Activated T-cell treated with anti-CD3 and anti-CD28 coated beads, Interleukin-2, amount 50 U/mL, for 48 hours (primary cell): ENCODE measurements around the gene TMEM61.
"Not testable (repeated sequence)": the region's sequence is repeated elsewhere in the genome, so short reads cannot be mapped to it uniquely, and the experiment has no call there.

Source experiments
- DNase-seq, 2 experiments: peaks; one replicate each; pipeline ENCODE4 v3.0.0-alpha.2; 2020

The TMEM61 gene

DNA sequence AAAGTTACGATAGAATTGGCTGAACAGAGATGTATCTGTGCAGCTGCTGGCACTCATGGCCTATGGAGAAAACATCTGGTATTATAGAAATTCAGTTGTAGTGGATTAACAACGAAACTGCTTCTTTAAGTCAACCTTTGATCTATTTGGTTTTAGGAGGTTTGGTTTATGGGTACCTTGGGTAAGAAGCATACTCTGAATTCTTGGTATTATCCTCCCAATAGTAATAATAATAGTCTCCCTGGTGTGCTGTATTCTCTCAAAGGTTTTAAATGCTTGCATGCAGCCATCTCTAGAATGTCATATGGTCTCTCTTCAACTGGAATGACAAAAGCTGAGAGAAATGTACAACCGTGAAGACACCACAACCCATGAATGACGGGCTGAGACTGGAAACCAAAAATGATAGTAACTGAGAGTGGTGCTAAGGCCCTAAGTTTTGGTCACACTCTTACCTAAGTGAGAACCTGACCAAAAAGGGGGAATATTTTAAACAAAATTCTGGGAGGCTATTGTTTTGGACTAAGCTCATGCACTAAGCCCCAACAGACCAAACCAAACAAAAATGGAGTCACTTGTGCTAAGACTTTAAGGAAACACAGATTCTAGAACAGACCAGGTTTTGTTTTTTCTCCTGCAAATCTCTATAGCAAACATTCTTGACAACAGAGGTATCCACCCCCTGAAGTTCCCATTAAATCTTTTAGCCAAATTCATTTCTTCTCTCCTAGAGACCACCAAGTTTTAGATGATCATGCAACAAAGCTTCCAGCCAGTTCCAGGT, 17.6 kb upstream of the TMEM61 start:
- DNase-seq = no peak

DNA sequence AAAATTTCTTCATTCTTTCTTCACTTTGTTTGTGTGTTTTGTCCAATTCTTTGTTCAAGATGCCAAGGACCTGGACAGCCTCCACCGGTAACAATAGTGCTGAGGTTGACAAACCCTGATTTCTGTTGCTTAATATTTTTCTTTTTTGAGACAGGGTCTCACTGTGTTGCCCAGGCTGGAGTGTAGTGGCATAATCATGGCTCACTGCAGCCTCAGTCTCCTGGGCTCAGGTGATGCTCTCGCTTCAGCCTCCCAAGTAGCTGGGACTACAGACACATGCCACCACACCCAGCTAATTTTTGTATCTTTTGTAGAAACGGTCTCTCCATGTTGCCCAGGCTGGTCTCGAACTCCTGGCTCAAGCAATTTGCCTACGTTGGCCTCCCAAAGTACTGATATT, 16.6 kb upstream of the TMEM61 start:
- not testable (repeated sequence) for DNase-seq

DNA sequence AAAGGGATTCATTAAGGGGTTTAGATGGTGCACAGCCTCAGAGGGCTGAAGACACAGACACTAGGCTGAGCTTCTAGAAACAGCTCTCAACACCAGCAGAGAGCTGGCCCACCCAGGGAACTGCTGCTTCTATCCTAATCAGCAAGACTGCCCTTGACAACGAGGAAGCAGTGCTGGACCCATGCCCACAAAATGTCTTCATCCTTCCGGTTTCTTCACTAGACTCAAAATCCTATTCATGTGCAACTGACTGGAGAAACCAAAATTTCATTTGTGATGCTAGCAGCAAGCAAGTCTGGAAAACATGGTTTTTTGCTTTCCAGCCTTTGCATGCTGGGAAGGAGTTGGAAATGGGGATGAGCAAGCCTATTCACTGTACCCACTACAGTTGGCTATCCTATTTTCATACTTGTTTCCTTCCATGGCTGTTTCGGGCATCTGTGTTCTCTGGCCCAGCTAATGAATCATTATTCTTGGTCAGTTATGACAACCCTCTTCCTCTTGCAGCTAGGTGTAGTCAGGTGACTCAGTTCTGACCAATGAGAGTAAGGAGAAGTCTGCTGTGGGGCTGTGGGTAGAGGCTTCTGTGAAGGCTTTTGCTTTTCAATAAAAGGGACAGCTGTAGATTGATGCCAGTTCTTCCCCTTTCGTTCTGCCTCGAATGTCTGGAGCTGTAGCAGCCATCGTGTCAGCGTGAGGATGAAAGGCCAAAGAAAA, 14.6 kb upstream of the TMEM61 start:
- DNase-seq = peak in 1 of 2 experiments; percentile 14

DNA sequence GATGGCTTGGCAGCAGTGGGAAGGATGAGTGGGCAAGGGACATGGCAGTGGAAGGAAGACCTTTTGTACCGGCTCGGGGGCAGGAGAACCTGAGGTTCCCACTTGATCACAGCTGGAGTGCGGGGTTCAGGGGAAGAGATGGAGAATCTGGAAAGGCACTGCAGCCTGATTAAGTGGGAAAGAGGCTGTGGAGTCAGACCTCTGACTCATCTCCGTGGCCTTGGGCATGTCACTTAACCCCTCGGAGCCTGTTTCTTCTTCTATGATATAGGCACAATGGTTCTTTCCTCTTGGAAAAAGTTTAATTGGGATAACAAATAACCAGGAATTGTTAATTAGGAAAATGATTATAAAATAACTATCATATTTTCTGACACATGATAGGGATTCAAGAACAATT, 13.1 kb upstream of the TMEM61 start:
- peak in 1 of 2 experiments; percentile 12 for DNase-seq

DNA sequence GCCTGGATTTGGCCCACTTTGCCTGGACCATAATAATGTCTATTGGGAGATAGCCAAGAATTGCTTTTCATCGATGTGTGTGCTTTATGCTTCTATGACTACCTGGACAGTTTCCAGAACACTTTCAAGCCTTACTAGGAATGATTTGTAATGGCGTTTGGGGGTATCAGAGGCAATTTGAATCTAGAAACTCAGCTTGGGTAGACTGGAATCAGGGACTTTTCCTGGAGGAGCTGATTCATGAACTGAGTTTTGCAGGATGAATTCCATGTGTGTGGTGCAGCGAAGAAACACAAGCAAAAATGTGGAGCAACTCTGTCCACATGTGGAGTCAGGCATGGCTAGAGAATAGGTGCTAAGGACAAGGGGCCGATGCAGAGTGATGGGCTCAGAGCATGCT, 11.9 kb upstream of the TMEM61 start:
- no peak for DNase-seq

DNA sequence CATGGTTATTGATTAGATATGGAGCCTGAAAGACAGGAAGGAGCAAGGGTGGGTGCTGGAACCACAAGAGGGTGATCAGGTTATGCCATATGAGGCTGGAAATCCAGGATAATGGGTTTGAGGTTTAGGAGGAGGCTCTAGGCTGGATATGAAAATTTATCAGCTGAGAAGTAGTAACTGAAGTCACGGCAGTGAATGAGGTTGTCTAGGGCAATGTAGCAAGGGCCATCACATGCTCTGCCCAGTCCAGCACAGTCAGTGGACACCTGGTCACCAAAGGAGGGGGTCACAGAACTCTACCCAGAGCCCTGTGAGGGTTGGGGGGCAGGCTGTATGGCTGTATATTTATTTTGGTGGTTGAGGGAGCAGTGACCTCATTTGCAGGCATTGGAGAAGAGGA, 10.5 kb upstream of the TMEM61 start:
- no peak for DNase-seq

DNA sequence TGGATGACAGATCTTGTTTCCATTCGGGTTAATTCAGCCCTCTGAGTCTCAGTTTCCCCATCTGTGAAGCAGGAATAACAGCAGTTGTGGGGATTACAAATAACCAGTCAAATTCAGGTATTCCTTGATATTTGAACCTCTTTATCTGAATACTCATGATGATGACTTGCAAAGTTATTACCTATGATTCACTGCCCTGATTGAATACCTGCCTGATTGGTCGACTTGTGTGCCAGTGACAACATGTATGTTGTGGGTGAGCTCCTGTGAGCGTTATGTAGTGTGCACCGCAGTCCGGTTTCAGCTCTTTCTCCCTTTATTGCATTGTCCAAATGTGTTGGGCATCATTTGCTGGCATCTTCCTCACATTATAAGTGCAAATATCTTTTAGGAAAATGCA, 9.5 kb upstream of the TMEM61 start:
- no peak for DNase-seq

DNA sequence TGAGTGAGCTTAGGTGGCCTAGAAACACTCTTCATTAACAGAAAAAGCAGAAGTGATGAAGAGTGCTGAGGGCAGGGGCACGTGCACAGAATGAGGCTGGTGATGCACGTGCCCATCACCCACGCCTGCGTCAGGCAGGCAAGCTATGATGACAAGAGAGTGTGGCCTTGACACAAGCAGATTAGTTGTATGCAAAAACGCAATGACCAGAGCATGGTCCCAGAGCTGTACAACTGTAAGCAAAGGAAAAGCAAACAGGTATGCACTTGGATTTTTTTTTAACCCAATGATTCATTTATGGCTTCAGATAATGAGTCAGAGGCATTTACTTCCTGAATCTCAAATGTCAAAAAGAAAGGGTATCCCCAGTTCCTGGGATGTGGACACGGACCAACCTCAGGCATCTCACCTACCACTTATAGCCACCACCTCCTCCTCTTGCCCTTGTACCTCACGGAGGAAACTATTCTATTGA, 9.1 kb upstream of the TMEM61 start:
- DNase-seq = peak in 1 of 2 experiments; percentile 9

DNA sequence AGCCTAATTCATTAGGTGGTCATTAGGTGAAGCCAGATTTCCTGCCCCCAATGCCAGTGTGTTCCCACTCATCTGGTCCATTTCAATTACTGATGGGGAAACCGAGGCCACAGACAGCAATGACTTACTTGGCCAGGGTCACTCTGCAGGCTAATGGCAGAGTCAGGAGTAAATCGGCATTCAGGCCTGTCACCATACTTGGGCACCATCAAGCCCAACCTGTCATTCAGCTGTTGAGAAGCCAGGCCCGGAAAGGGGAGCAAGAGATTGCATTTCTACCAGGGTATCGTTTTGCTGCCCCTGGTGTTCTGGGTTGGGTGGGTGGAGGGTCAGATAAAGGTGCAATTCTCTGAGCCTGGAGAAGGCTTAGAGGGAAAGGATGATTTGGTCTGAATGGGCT, 8.0 kb upstream of the TMEM61 start:
- no peak for DNase-seq

DNA sequence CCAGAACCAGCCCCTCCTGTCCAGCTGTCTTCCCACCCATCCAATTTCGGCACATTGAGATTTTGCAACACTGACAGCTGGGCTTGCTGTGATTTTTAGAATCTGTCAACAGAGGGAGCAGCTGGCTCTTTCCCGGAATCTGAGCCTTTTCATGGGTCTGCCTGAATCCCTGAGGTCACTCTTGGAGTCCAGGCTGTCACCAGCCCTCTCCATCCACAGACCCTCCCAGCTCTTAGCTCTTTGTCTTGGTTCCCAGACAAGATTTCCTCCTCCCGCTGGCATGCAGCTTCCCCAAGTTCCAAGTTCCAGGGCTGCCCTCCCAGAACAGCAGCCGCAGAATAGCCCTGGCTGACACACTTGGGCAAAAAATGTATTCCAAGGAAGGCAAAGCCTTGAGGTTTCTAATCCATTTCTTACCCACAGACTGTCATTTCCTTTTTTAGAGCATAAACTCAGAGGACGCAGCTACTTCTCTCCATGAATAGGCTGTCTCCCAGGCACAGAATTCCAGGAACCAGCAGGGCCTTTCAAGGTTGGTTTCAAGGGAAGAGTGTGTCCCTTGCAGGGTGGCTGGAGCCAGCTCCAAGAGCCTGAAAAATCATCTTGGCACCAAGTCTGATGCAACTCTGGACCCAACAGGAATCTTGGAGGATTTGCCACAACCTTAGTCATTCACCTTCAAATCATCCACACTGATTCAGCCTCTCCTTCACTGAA, 7.1 kb upstream of the TMEM61 start:
- DNase-seq = peak in 1 of 2 experiments; percentile 9

DNA sequence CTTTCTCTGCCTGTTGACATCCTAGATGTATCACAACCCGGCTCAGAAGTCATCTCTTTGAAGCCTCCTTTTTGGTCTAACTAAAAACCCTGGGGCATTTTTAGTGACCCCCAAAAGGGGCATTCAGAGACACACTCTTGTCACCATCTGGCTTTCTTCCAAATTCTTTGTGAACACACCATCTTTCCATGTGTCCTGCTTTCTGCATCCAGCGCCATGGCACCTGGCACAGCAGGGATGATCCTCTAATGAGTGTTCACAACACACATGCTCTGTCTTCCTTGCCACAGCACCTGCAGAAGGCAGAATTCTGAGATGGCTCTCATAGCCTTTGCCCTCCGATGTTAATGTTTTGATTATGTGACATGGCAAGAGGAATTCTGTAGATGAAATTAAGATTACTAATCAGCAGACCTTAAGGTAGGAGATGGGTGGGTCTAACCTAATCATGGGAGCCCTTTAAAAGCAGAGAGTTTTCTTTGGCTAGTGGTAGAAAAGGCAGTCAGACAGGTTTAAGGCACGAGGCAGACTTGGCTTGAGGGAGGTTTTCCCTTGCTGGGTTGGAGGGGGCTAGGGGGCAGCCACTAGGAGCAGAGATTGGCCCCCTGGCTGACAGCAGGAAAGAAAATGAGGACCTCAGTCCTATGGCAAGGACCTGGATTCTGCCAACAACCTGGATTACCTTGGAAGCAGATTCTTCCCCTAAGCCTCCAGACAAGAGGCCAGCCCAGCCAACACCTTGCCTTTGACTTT, 4.9 kb upstream of the TMEM61 start:
- DNase-seq = no peak

DNA sequence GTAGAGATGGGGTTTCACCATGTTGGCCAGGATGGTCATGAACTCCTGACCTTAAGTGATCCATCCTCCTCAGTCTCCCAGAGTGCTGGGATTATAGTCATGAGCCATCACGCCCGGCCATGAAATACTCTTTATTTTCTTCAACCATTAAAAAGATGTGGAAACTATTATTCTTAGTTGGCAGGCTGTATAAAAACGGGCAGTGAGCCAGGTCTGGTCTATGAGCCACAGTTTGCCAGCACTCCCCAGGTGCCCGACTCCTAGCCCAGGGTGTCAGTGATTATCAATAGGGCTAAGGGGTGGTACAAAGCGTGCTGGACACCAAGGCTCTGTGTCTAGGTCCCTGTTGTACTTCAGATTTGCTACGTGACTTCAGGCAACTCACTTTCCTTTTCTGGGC, 3.7 kb upstream of the TMEM61 start:
- DNase-seq = no peak

DNA sequence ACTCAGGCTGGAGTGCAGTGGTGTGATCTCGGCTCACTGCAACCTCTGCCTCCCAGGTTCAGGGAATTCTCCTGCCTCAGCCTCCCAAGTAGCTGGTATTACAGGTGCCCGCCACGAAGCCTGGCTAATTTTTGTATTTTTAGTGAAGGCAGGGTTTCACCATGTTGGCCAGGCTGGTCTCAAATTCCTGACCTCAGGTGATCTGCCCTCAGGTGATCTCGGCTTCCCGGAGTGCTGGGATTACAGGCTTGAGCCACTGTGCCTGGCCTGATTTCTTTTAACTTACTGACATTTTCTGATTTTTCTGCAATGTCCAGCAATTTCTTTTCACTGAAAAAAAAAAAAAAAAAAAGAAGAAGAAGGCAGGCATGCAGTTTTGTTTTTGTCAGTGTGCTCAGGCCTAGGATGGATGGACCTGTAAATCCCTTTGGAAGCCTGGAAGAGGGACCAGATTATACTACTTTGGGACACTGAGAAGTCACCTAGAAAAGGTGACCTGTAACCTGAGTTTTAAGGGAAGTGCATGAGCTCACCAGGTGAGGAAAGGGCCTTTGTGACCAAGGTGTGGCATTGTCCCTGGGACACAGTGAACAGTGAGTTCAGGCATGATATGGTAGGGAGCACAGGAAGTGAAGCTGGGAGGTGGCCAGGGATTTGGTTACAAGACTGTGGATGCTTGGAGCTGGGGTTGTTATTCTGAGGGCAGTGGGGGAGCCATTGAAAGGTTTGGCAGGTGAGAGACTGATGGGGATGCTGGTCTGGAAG, 2.7 kb upstream of the TMEM61 start:
- DNase-seq = no peak

DNA sequence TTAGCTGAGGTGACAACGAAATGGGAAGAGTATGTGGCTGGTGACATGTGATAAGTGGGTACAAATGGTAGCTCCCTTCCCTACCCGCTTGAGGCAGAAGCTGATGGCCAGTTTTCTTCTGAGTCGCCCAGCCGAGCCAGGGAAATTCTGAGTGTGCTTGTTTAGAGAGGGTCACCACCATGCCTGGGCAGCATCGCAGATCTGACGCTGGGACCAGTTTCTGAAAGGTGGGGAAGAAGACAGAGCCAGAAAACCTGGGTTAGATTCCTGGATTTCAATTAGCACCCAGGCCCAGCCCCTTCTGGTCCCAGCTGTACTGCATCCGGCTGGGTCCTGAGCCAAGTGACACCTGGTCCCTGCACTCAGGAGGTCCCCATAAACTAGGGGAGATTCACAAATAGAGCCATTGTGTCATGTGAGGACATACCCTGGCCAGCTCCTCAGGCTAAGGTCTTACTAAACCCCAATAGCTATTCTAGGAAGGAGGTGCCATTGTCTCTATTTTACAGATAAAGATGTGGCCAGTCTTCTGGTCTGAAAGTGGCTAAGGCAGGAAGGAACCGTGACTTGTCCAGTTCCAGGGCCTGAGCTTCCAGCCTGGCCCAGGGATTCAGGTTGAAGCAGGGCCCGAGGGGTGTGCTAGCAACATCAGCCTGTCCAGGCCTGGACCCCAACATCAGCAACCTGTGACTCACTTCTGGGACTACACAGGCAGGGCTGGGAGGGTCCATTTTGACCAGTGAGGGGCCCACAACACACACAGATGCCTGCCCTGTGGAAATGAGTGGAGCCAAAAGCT, 1.7 kb upstream of the TMEM61 start:
- DNase-seq = no peak

DNA sequence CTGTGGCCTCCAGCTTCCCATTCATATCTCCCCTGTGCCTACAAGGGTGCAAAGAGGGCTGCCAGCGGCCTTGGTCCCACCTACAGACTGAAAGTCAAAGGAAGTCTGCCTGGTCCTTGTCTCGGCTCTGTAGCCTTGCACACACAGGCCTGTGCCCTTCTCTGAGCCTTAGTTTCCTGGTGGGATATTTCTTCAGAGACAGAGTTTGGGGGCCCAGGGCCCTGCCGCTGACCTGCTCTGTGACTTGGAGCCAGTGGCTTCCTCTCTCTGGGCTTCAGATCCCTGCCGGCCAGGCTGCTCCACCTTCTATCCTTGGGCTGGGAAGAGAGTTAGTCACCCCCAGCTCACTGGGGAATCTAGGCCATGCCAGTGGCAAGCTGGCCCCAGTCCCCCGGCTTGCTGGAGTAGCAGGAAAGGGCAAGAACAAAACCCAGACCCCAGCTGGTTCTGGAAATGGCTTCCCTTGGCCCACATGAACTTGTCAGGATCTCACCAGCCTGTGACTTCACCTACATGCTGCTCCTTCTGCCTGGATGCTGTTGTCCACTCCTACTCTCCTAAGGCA, 1.0 kb upstream of the TMEM61 start:
- DNase-seq = no peak

DNA sequence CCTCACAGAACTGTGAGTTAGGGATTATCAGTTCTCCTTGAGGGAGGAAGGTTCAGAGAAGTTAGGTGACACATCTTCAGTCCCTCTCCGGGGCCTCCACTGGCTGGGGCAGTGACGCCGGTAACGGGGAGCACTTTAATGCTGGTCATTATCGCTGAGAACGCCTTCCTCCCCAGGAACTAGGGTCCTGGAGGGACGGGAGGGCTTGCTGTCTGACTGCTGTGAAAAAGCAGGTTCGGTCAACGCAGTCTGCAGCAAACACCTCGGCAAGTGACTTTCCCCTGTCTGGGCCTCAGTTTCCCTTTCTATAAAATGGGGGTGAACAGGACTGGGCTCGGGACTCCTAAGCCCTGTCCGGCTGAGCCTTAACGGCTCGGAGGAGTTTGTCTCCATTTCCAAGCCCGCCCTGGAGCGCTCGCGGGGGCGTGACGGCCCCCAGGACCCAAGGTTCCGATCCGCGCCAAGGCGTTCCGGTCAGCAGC, 341 bp upstream of the TMEM61 start:
- DNase-seq = no peak

DNA sequence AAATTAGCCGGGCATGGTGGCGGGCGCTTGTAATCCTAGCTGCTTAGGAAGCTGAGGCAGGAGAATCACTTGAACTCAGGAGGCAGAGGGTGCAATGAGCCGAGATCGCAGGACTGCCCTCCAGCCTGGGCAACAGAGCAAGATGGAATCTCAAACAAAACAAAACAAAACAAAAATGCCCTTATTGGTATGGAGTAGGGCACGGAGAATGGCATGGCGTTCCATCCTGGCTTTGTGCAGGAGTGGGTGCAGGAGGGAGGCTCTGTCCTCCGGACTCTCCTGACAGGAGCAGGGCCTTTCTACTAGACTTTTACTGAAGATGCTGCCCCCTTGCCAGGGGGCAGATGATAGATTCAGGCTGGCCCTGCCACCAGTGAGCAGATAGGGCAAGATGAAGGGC, 1.0 kb downstream of the TMEM61 start:
- no peak for DNase-seq

DNA sequence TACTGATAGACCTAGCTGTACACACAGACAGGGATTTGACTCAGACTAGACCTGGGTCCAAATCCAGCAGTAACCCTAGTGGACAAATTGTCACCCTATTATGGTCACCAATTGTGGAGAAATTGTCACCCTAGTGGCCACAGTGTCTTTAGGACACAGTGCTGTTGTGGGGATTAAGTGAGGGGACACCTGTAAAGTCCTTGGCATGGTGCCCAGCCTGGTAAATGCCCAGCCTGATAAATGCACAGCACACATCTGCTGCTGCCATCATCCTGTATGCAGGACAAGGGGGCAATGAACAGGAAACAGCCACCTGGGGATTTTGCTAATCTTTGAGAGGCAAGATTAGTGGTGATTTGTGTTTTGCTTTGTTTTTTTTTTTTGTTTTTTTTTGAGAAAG, 2.3 kb downstream of the TMEM61 start:
- DNase-seq = peak in 1 of 2 experiments; percentile 7

DNA sequence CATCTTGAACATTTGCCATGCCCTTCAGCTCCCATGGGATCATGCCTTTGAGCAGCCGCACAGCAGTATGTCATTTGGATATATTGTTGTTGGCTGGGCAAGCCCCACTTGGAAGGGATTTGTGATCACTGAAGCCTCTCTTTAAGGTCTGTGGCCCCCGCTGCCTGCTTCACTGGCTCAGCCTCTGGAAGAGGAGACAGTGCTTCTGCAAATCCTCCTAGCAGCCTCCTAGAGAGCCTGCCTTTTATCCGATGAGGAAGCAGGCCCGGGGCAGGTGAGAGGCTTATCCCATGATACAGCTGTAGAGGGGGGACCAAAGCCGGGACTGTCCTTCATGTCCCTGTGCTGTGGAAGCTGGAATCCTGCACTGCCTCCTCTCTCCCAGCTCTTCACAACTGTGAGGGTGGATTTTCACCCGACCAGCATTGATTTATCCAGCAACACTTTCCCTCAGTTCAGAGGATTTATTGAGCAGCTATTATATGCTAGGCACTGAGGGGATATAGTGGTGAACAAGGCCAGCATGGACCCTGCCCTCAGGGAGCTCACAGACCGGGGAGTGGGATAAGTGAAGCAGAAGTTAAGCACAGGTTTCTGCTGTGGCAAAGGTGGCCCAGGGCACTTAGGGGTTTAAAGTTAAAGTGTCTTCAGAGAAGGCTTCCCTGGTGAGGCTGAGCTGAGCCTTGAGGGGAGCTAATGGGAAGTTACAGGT, 3.9 kb downstream of the TMEM61 start:
- DNase-seq = no peak

DNA sequence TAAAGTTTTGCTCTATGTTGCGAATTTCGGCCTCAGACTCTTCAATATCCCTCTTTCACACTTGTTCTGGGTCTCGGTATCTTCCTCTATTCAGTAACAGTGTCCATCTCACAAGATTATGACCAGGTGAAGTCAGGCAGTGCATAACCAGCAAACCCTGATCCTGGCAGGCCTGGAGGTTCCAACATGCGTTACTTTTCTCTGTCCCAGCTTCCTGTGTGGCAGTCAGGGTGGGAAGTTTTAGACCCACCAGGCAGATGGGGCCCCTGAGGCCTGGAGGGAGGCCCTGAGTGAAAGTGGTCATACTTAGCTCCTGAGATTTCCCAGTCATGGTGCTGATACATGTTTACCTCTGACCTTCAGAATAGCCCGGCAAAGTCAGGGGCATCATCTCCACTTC, 5.1 kb downstream of the TMEM61 start:
- DNase-seq = no peak
